Stomach (tissue), 4 donors: ENCODE measurements around the gene SRGAP2.
"Not testable (repeated sequence)": the region's sequence is repeated elsewhere in the genome, so short reads cannot be mapped to it uniquely, and the experiment has no call there.

Experiments used
- CTCF ChIP-seq, 7 experiments: fragments of 450-650 bp in 4 of 7; fragments of 200-600 bp in 3 of 7; sonication (generic) in 3 of 7; IDR thresholded peaks; one replicate each; pipeline ENCODE4 v1.5.1; 2016 to 2019; ENCODE audit warnings: antibody characterized with exemption in 7 of 7, control low read depth in 2 of 7, mild to moderate bottlenecking in 1 of 7
- EP300 ChIP-seq: sonication (generic); formaldehyde crosslinking; IDR thresholded peaks from one replicate; pipeline ENCODE4 v1.6.1; 2017; ENCODE audit warnings: antibody characterized with exemption
- POLR2A ChIP-seq, 4 donors: fragments of 450-650 bp; IDR thresholded peaks; one replicate each; pipeline ENCODE4 v1.6.1; 2016; ENCODE audit warnings: antibody characterized with exemption in 4 of 4, control low read depth in 2 of 4, mild to moderate bottlenecking in 1 of 4, moderate library complexity in 1 of 4
- POLR2AphosphoS5 ChIP-seq, 3 donors: sonication (generic); formaldehyde crosslinking; IDR thresholded peaks; one replicate each; pipeline ENCODE4 v1.6.1; 2016; ENCODE audit warnings: antibody characterized with exemption in 3 of 3

- TF ChIP-seq CTCF (IDR thresholded peaks at IDR 0.05); POLR2A (IDR thresholded peaks at IDR 0.05); POLR2AphosphoS5 (IDR thresholded peaks at IDR 0.05); EP300: not testable (repeated sequence)
These were observed 12.5 kb downstream of the SRGAP2 start for GRCh38 chr1:206215600-206216392.
